Measurements from ENCODE around the gene MYO9B. TPM values are rescaled to one million over a fixed set of nuclear protein-coding genes. Genes with fewer than 3 reads are reported as not detected.

The MYO9B gene
- total and polyA plus RNA-seq, 2 experiments from 2014 or later: 20.1 to 71.8 TPM

DNA sequence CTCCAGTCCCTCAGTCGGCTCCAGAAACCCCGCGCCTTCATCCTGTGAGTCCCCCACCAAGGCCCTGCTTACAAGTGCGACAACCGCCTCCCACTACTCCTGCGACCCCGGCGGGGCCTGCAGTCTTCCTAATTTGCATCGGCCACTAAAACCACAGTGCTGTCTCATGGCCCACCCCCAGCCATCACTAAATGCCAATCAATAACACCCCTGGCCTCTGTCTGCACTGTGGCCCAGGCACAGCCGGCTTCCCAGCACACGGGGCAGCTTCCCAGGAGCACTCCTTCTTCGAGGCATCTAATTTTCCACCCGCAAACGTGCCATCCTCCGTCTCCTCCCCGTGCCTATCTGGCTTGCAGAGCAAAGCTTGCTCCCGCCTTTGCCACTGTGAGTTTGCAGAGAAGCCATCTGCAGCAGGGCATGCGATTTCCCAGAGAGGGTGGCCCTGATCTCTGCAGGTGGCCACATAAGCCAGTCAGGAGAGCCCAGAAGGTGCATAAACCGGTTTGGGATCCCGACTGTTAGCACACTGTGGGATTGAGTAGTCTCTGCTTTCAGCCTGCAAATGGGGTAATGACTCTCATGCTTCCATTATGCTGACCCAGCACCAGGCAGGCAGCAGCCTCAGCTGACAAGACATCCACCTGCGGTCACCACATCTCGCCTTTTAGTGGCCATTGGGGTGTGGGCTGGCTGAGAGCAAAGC is 105.6 kb downstream of the MYO9B start:
- WGBS, 2 experiments (ENCODE audit: low coverage in 1 of 2, low lambda C conversion rate in 2 of 2, missing lambda C conversion rate in 2 of 2): 90% methylated on average over 22 of the region's 22 CpGs
- no peak overlapping the region for H3K9ac ChIP-seq
- no peak overlapping the region for H3K4me2 ChIP-seq (ENCODE audit: unreplicated experiment)
- H3K9me2 ChIP-seq (ENCODE audit: insufficient read depth): no peaks in the 10 kb centered on the region
- H3K36me3 ChIP-seq (ENCODE audit: low read depth): peaks cover 7% of the 10 kb centered on the region; the same call in 1 of the 2 replicates
- no peak overlapping the region for H3K4me3 ChIP-seq
- H2AFZ ChIP-seq: no peak overlapping the region
- in situ Hi-C loops (cut with MboI): no loop called here
- H4K20me1 ChIP-seq (ENCODE audit: insufficient read depth): no peaks in the 10 kb centered on the region
- H3K9me3 ChIP-seq (ENCODE audit: low read depth): no peaks in the 10 kb centered on the region
- no peaks in the 10 kb centered on the region for H3K79me2 ChIP-seq (ENCODE audit: insufficient read depth)
- H3K27ac ChIP-seq: no peak overlapping the region
- no peak for DNase-seq
- no peaks in the 10 kb centered on the region for H3F3A ChIP-seq (ENCODE audit: insufficient read depth)
- no peaks in the 10 kb centered on the region for H3K4me1 ChIP-seq (ENCODE audit: insufficient read depth)
- no peaks in the 10 kb centered on the region for H3K27me3 ChIP-seq (replicated peaks; ENCODE audit: insufficient read depth)
- no peak for TF ChIP-seq EZH2phosphoT487 (IDR thresholded peaks at IDR 0.05; ENCODE audit: insufficient read depth, low read depth)

DNA sequence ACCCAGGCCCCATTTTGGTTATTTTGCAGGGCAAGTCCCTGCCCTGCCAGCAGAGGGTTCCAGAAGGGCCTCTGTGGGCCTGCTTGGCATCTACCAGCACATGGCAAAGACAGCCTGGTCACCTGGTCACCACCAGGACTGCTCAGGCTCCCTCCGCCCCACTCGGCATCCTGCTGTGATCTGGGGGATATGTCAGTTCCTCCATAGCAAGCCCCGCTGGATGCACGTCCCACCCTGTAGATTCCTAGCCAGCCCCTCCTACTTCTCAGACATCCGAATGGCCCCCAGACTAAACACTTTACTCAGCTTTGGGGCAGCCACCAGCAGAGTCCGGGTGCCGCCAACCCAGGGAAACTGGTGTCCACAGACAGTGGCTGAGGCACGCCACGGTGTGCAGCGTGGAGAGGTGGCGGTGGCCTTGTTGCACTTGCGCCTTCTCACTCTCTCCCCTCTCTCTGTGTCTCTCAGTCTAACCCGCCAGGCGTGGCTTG is 107.7 kb downstream of the MYO9B start:
- Histone ChIP-seq H3K27ac (no peak overlapping the region), H3K9ac (no peak overlapping the region), H3K9me3 (ENCODE audit: low read depth) (no peaks in the 10 kb centered on the region), H3K79me2 (ENCODE audit: insufficient read depth) (no peaks in the 10 kb centered on the region), H3K9me2 (ENCODE audit: insufficient read depth) (no peaks in the 10 kb centered on the region), H3K4me3 (no peak overlapping the region), H3F3A (ENCODE audit: insufficient read depth) (no peaks in the 10 kb centered on the region), H3K4me1 (ENCODE audit: insufficient read depth) (no peaks in the 10 kb centered on the region), H2AFZ (no peak overlapping the region), H3K36me3 (ENCODE audit: low read depth) (peaks cover 5% of the 10 kb centered on the region; the same call in 1 of the 2 replicates), H4K20me1 (ENCODE audit: insufficient read depth) (no peaks in the 10 kb centered on the region), H3K4me2 (ENCODE audit: unreplicated experiment) (no peak overlapping the region), H3K27me3 (replicated peaks; ENCODE audit: insufficient read depth) (no peaks in the 10 kb centered on the region)
- no peak for DNase-seq
- no peak for TF ChIP-seq EZH2phosphoT487 (IDR thresholded peaks at IDR 0.05; ENCODE audit: insufficient read depth, low read depth)
- no peak for TF ChIP-seq EZH2 (IDR thresholded peaks at IDR 0.05; ENCODE audit: insufficient read depth, poor library complexity, severe bottlenecking)
- WGBS, 2 experiments (ENCODE audit: low coverage in 1 of 2, low lambda C conversion rate in 2 of 2, missing lambda C conversion rate in 2 of 2): 89 to 90% methylated on average over 14 of the region's 14 CpGs
- in situ Hi-C loops (cut with MboI): no loop called here

DNA sequence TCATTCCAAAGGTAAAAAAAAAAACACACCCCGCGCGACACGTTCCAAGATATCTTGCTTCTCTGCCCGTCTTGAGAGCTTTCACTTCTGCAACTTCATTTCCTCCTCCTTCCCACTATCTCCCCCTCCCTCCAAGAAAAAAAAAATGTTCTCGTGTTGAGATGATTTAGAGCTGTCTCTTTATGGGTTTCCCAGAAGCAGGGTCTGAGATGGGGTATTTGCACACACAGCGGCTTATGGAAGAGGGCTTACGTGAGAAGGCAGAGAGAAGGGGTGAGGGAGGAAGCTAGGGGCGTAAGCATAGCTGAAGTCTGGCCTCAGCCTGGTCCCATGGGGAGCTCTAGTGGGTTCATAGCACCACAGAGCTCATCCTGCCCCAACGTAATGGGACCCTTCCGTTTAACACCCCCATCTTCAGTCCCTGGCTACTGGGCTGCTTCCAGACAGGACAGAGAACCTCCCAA is 108.3 kb downstream of the MYO9B start:
- H3K9me3 ChIP-seq (ENCODE audit: low read depth): no peaks in the 10 kb centered on the region
- DNase-seq: no peak
- H2AFZ ChIP-seq: no peak overlapping the region
- H3K36me3 ChIP-seq (ENCODE audit: low read depth): peaks cover 9% of the 10 kb centered on the region; the same call in 1 of the 2 replicates
- 92 to 93% methylated on average over 11 of the region's 11 CpGs for WGBS, 2 experiments (ENCODE audit: low coverage in 1 of 2, low lambda C conversion rate in 2 of 2, missing lambda C conversion rate in 2 of 2)
- H3K4me2 ChIP-seq (ENCODE audit: unreplicated experiment): no peak overlapping the region
- no peaks in the 10 kb centered on the region for H3K4me1 ChIP-seq (ENCODE audit: insufficient read depth)
- H3F3A ChIP-seq (ENCODE audit: insufficient read depth): no peaks in the 10 kb centered on the region
- H3K27ac ChIP-seq: no peak overlapping the region
- H4K20me1 ChIP-seq (ENCODE audit: insufficient read depth): no peaks in the 10 kb centered on the region
- no peaks in the 10 kb centered on the region for H3K27me3 ChIP-seq (replicated peaks; ENCODE audit: insufficient read depth)
- in situ Hi-C loops (cut with MboI): no loop called here
- TF ChIP-seq EZH2phosphoT487 (IDR thresholded peaks at IDR 0.05; ENCODE audit: insufficient read depth, low read depth) (no peak), EZH2 (IDR thresholded peaks at IDR 0.05; ENCODE audit: insufficient read depth, poor library complexity, severe bottlenecking) (no peak)
- no peak overlapping the region for H3K9ac ChIP-seq
- H3K79me2 ChIP-seq (ENCODE audit: insufficient read depth): no peaks in the 10 kb centered on the region
- no peaks in the 10 kb centered on the region for H3K9me2 ChIP-seq (ENCODE audit: insufficient read depth)
- H3K4me3 ChIP-seq: no peak overlapping the region

DNA sequence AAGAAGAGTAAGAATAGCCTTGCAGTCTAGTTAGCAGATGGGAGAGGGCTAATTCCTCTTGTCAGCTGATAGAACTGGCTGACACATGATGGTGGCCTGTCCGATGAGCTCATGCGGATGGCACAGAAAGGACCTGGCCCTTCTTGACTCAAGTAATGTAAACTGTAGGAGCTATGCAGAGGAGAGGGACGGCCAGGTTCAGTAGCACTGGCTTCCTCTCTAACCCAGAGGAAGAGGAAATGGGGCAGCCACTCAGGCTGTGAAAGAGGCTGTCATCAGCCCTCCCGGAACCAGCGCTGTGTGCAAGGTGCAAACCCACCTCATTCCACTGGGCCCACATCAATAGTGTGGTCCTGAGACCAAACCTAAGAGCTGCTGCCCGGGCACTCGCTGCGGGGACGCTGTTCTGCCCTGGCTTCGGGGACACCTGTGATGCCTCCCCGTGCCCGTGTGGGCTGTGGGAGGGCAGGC is 108.8 kb downstream of the MYO9B start:
- no peaks in the 10 kb centered on the region for H3K9me3 ChIP-seq (ENCODE audit: low read depth)
- H3K4me1 ChIP-seq (ENCODE audit: insufficient read depth): no peaks in the 10 kb centered on the region
- H4K20me1 ChIP-seq (ENCODE audit: insufficient read depth): no peaks in the 10 kb centered on the region
- H3F3A ChIP-seq (ENCODE audit: insufficient read depth): no peaks in the 10 kb centered on the region
- WGBS, 2 experiments (ENCODE audit: low coverage in 1 of 2, low lambda C conversion rate in 2 of 2, missing lambda C conversion rate in 2 of 2): 93 to 94% methylated on average over 11 to 12 of the region's 12 CpGs
- H3K4me2 ChIP-seq (ENCODE audit: unreplicated experiment): no peak overlapping the region
- no peaks in the 10 kb centered on the region for H3K79me2 ChIP-seq (ENCODE audit: insufficient read depth)
- in situ Hi-C loops (cut with MboI): no loop called here
- peaks cover 9% of the 10 kb centered on the region; the same call in 1 of the 2 replicates for H3K36me3 ChIP-seq (ENCODE audit: low read depth)
- no peak for TF ChIP-seq EZH2 (IDR thresholded peaks at IDR 0.05; ENCODE audit: insufficient read depth, poor library complexity, severe bottlenecking)
- H3K4me3 ChIP-seq: no peak overlapping the region
- no peak overlapping the region for H3K9ac ChIP-seq
- no peak for DNase-seq
- no peak overlapping the region for H2AFZ ChIP-seq
- H3K27ac ChIP-seq: no peak overlapping the region
- no peaks in the 10 kb centered on the region for H3K27me3 ChIP-seq (replicated peaks; ENCODE audit: insufficient read depth)
- no peaks in the 10 kb centered on the region for H3K9me2 ChIP-seq (ENCODE audit: insufficient read depth)

Data from GM23248 (cell line).